Measurements from ENCODE around the gene TMEM39A.
A peak's percentile ranks its signal among the peaks of the same experiment; 100 is the strongest.

TMEM39A gene

GRCh38 chr3:119463171-119464169 is at the start of gene TMEM39A:
TMEM39A (minus strand) TSS chr3:119463615; CDS start chr3:119462074, 1,541 bp downstream.
- FAIRE-seq (peak; percentile 99), DNase-seq (ENCODE audit: extremely low spot score, insufficient read length, low read depth) (peak; percentile 98)

GRCh38 chr3:119510690-119511089 is 47.3 kb upstream of the TMEM39A start:
- FAIRE-seq (peak; percentile 49), DNase-seq (ENCODE audit: extremely low spot score, insufficient read length, low read depth) (no peak)

- DNase-seq (ENCODE audit: extremely low spot score, insufficient read length, low read depth): no peak
- peak; percentile 85 for FAIRE-seq
These were observed 44.9 kb upstream of the TMEM39A start for GRCh38 chr3:119508172-119508845.

GRCh38 chr3:119507404-119507803 is 44.0 kb upstream of the TMEM39A start:
- no peak for DNase-seq (ENCODE audit: extremely low spot score, insufficient read length, low read depth)
- no peak for FAIRE-seq

- DNase-seq (ENCODE audit: extremely low spot score, insufficient read length, low read depth) (no peak), FAIRE-seq (no peak)
These were observed 43.2 kb upstream of the TMEM39A start for GRCh38 chr3:119506631-119507030.

- no peak for FAIRE-seq
- no peak for DNase-seq (ENCODE audit: extremely low spot score, insufficient read length, low read depth)
These were observed 37.5 kb upstream of the TMEM39A start for GRCh38 chr3:119500901-119501300.

- DNase-seq (ENCODE audit: extremely low spot score, insufficient read length, low read depth) (no peak), FAIRE-seq (no peak)
These were observed 36.9 kb upstream of the TMEM39A start for GRCh38 chr3:119500265-119500664.

- FAIRE-seq: peak; percentile 96
- peak; percentile 97 for DNase-seq (ENCODE audit: extremely low spot score, insufficient read length, low read depth)
These were observed 35.0 kb upstream of the TMEM39A start, which contains the start of gene TIMMDC1 for GRCh38 chr3:119498186-119499011. TIMMDC1 (plus strand) TSS chr3:119498547; CDS start chr3:119498734, 187 bp downstream.

- no peak for DNase-seq (ENCODE audit: extremely low spot score, insufficient read length, low read depth)
- FAIRE-seq: no peak
These were observed 34.4 kb upstream of the TMEM39A start for GRCh38 chr3:119497820-119498185.

- FAIRE-seq (no peak), DNase-seq (ENCODE audit: extremely low spot score, insufficient read length, low read depth) (no peak)
These were observed 31.2 kb upstream of the TMEM39A start for GRCh38 chr3:119494597-119494996.

- FAIRE-seq: no peak
- DNase-seq (ENCODE audit: extremely low spot score, insufficient read length, low read depth): no peak
These were observed 29.4 kb upstream of the TMEM39A start for GRCh38 chr3:119492810-119493209.

GRCh38 chr3:119492128-119492527 is 28.7 kb upstream of the TMEM39A start:
- FAIRE-seq: no peak
- DNase-seq (ENCODE audit: extremely low spot score, insufficient read length, low read depth): no peak

GRCh38 chr3:119490153-119490552 is 26.7 kb upstream of the TMEM39A start:
- FAIRE-seq (no peak), DNase-seq (ENCODE audit: extremely low spot score, insufficient read length, low read depth) (no peak)

- DNase-seq (ENCODE audit: extremely low spot score, insufficient read length, low read depth) (no peak), FAIRE-seq (no peak)
These were observed 22.1 kb upstream of the TMEM39A start for GRCh38 chr3:119485563-119485962.

GRCh38 chr3:119483101-119483500 is 19.7 kb upstream of the TMEM39A start:
- DNase-seq (ENCODE audit: extremely low spot score, insufficient read length, low read depth) (no peak), FAIRE-seq (peak; percentile 26)

GRCh38 chr3:119481079-119481478 is 17.7 kb upstream of the TMEM39A start:
- DNase-seq (ENCODE audit: extremely low spot score, insufficient read length, low read depth) (no peak), FAIRE-seq (peak; percentile 31)

- FAIRE-seq: no peak
These were observed 7.5 kb upstream of the TMEM39A start for GRCh38 chr3:119470866-119471265.

GRCh38 chr3:119469418-119470189 is 6.2 kb upstream of the TMEM39A start:
- DNase-seq (ENCODE audit: extremely low spot score, insufficient read length, low read depth): no peak
- no peak for FAIRE-seq

More at GRCh38 chr3:119470866-119471265, 7.5 kb upstream of the TMEM39A start:
- DNase-seq (ENCODE audit: extremely low spot score, insufficient read length, low read depth): no peak

GRCh38 chr3:119468041-119468440 is 4.6 kb upstream of the TMEM39A start:
- DNase-seq (ENCODE audit: extremely low spot score, insufficient read length, low read depth) (no peak), FAIRE-seq (no peak)
